Amniotic epithelial cell (primary cell): ENCODE data around the gene CCDC92B.
"Not testable (repeated sequence)": the region's sequence is repeated elsewhere in the genome, so short reads cannot be mapped to it uniquely, and the experiment has no call there.

ENCODE experiments used
- DNase-seq: peaks from one replicate; pipeline ENCODE4 v3.0.0-alpha.2; 2010; ENCODE audit warnings: low read depth

The CCDC92B gene

GRCh38 chr17:2703606-2704005 lies 45.8 kb downstream of the CCDC92B start:
- DNase-seq, result no peak

GRCh38 chr17:2703181-2703580 lies 46.3 kb downstream of the CCDC92B start:
- DNase-seq, result no peak

GRCh38 chr17:2701996-2702741 lies 47.3 kb downstream of the CCDC92B start:
- no peak for DNase-seq

- no peak for DNase-seq
Observed at GRCh38 chr17:2701161-2701995, 48.1 kb downstream of the CCDC92B start.

GRCh38 chr17:2700491-2701141 lies 48.8 kb downstream of the CCDC92B start:
- no peak for DNase-seq

- no peak for DNase-seq
Observed at GRCh38 chr17:2700030-2700490, 49.4 kb downstream of the CCDC92B start.

- DNase-seq, result not testable (repeated sequence)
Observed at GRCh38 chr17:2699216-2699805, 50.1 kb downstream of the CCDC92B start.

GRCh38 chr17:2697611-2698162 lies 51.8 kb downstream of the CCDC92B start:
- no peak for DNase-seq

GRCh38 chr17:2695961-2696760 lies 53.3 kb downstream of the CCDC92B start:
- no peak for DNase-seq

- no peak for DNase-seq
Observed at GRCh38 chr17:2695243-2695960, 54.0 kb downstream of the CCDC92B start.

- no peak for DNase-seq
Observed at GRCh38 chr17:2694381-2695242, 54.8 kb downstream of the CCDC92B start.

GRCh38 chr17:2693561-2694380 lies 55.7 kb downstream of the CCDC92B start:
- DNase-seq, result no peak

GRCh38 chr17:2692781-2693135 lies 56.7 kb downstream of the CCDC92B start:
- DNase-seq, result no peak

GRCh38 chr17:2691965-2692780 lies 57.3 kb downstream of the CCDC92B start:
- DNase-seq, result no peak

GRCh38 chr17:2691069-2691871 lies 58.2 kb downstream of the CCDC92B start:
- DNase-seq, result no peak

GRCh38 chr17:2690165-2691068 lies 59.0 kb downstream of the CCDC92B start:
- DNase-seq, result no peak
